SK-N-SH treated with all-trans-retinoic acid at 6 μM for 48 hours (cell line): ENCODE results near the gene NEU4.

Experiments used
- ARNTL ChIP-seq: fragments of 450-650 bp; formaldehyde crosslinking; IDR thresholded peaks from 2 replicates; pipeline ENCODE4 v1.5.0; 2020; ENCODE audit warnings: low read depth, mild to moderate bottlenecking, moderate library complexity, borderline replicate concordance
- CSRNP3 ChIP-seq: fragments of 250-450 bp; sonication (Bioruptor Pico); IDR thresholded peaks from 2 replicates; pipeline ENCODE4 v1.5.1; 2021; ENCODE audit warnings: mild to moderate bottlenecking, moderate library complexity
- RARB ChIP-seq: fragments of 250-450 bp; sonication (Bioruptor Pico); IDR thresholded peaks from 2 replicates; pipeline ENCODE4 v1.8.0; 2021; ENCODE audit warnings: mild to moderate bottlenecking, moderate library complexity
- TCF4 ChIP-seq: fragments of 250-450 bp; sonication (Bioruptor Pico); IDR thresholded peaks from 2 replicates; pipeline ENCODE4 v1.8.0; 2021; ENCODE audit warnings: mild to moderate bottlenecking, moderate library complexity, borderline replicate concordance
- ZFP3 ChIP-seq: fragments of 250-450 bp; sonication (Bioruptor Pico); IDR thresholded peaks from 2 replicates; pipeline ENCODE4 v1.5.0; 2020; ENCODE audit warnings: mild to moderate bottlenecking, moderate library complexity

- TF ChIP-seq ZFP3 (CRISPR knock-in tag): no peak
- no peak for TF ChIP-seq RARB (CRISPR knock-in tag)
- TF ChIP-seq CSRNP3 (CRISPR knock-in tag): no peak
- no peak for TF ChIP-seq TCF4 (CRISPR knock-in tag)
- no peak for TF ChIP-seq ARNTL (CRISPR knock-in tag)
These were observed 9.4 kb downstream of the NEU4 start for GRCh38 chr2:241818229-241818942.
